ENCODE data around the gene SERTAD3. TPM values are rescaled to one million over a fixed set of nuclear protein-coding genes. Genes with fewer than 3 reads are reported as not detected.

SERTAD3 gene
- polyA plus RNA-seq, 1 donor (not counting 4 experiments of a cell fraction or from before 2014, with no cell fraction given): 11.8 TPM

- dilution Hi-C loops (cut with MboI; ENCODE audit: extremely low pct_ligation_motif_present, low sequenced_read_pairs): no loop called here
- H3K36me3 ChIP-seq (ENCODE audit: control insufficient read depth in 2 of 2, extremely low read depth in 1 of 2, insufficient read depth in 2 of 2, low read length in 2 of 2): no peaks in the 10 kb centered on the region
- H3K4me3 ChIP-seq (ENCODE audit: control insufficient read depth in 2 of 3, extremely low read depth in 1 of 3, insufficient read depth in 2 of 3, low read depth in 1 of 3, low read length in 3 of 3): no peak overlapping the region
- no peak overlapping the region for H3K27ac ChIP-seq (ENCODE audit: control insufficient read depth, insufficient read depth, low read length)
- H3K4me1 ChIP-seq (ENCODE audit: control insufficient read depth, extremely low read depth, insufficient read depth, low read length): no peaks in the 10 kb centered on the region
- no peak for DNase-seq (ENCODE audit: low read depth, low spot score)
- no peak overlapping the region for H2AFZ ChIP-seq (ENCODE audit: control insufficient read depth, low read length)
- FAIRE-seq: no peak
- H3K4me2 ChIP-seq (ENCODE audit: control insufficient read depth, extremely low read depth, insufficient read depth, low read depth, low read length): no peak overlapping the region
- H3K27me3 ChIP-seq (ENCODE audit: control insufficient read depth, extremely low read depth, insufficient read depth, low read length): no peaks in the 10 kb centered on the region
- no peaks in the 10 kb centered on the region for H3K9me1 ChIP-seq (ENCODE audit: control insufficient read depth, extremely low read depth, insufficient read depth, low read length)
- TF ChIP-seq CTCF (optimal IDR thresholded peaks at IDR 0.05 in 1 of 3, IDR thresholded peaks at IDR 0.05 in 1 of 3, conservative IDR thresholded peaks at IDR 0.05 in 1 of 3; ENCODE audit: extremely low read depth in 1 of 3, insufficient read depth in 2 of 3, low read length in 3 of 3): no peak
- no peak for TF ChIP-seq EZH2 (IDR thresholded peaks at IDR 0.05; ENCODE audit: low read length)
- no peaks in the 10 kb centered on the region for H3K79me2 ChIP-seq (ENCODE audit: control insufficient read depth, insufficient read depth, low read length)
- H4K20me1 ChIP-seq (ENCODE audit: control insufficient read depth, extremely low read depth, insufficient read depth, low read length): no peaks in the 10 kb centered on the region
- no peak overlapping the region for H3K9ac ChIP-seq (ENCODE audit: control insufficient read depth, extremely low read depth, insufficient read depth, low read length)
- no peaks in the 10 kb centered on the region for H3K9me3 ChIP-seq (ENCODE audit: control insufficient read depth, low read depth, low read length)
These were observed 28.4 kb upstream of the SERTAD3 start for GRCh38 chr19:40472516-40472915.

- Histone ChIP-seq H3K36me3 (ENCODE audit: control insufficient read depth in 2 of 2, extremely low read depth in 1 of 2, insufficient read depth in 2 of 2, low read length in 2 of 2) (no peaks in the 10 kb centered on the region), H4K20me1 (ENCODE audit: control insufficient read depth, extremely low read depth, insufficient read depth, low read length) (no peaks in the 10 kb centered on the region), H3K27ac (ENCODE audit: control insufficient read depth, insufficient read depth, low read length) (no peak overlapping the region), H3K9me1 (ENCODE audit: control insufficient read depth, extremely low read depth, insufficient read depth, low read length) (no peaks in the 10 kb centered on the region), H3K4me3 (ENCODE audit: control insufficient read depth in 2 of 3, extremely low read depth in 1 of 3, insufficient read depth in 2 of 3, low read depth in 1 of 3, low read length in 3 of 3) (no peak overlapping the region), H2AFZ (ENCODE audit: control insufficient read depth, low read length) (no peak overlapping the region), H3K79me2 (ENCODE audit: control insufficient read depth, insufficient read depth, low read length) (no peaks in the 10 kb centered on the region), H3K4me1 (ENCODE audit: control insufficient read depth, extremely low read depth, insufficient read depth, low read length) (peaks cover 7% of the 10 kb centered on the region), H3K4me2 (ENCODE audit: control insufficient read depth, extremely low read depth, insufficient read depth, low read depth, low read length) (no peak overlapping the region), H3K27me3 (ENCODE audit: control insufficient read depth, extremely low read depth, insufficient read depth, low read length) (peaks cover 7% of the 10 kb centered on the region), H3K9ac (ENCODE audit: control insufficient read depth, extremely low read depth, insufficient read depth, low read length) (no peak overlapping the region), H3K9me3 (ENCODE audit: control insufficient read depth, low read depth, low read length) (no peaks in the 10 kb centered on the region)
- dilution Hi-C loops (cut with MboI; ENCODE audit: extremely low pct_ligation_motif_present, low sequenced_read_pairs): no loop called here
- no peak for TF ChIP-seq CTCF (optimal IDR thresholded peaks at IDR 0.05 in 1 of 3, IDR thresholded peaks at IDR 0.05 in 1 of 3, conservative IDR thresholded peaks at IDR 0.05 in 1 of 3; ENCODE audit: extremely low read depth in 1 of 3, insufficient read depth in 2 of 3, low read length in 3 of 3)
- TF ChIP-seq EZH2 (IDR thresholded peaks at IDR 0.05; ENCODE audit: low read length): no peak
- FAIRE-seq: no peak
- DNase-seq (ENCODE audit: low read depth, low spot score): no peak
These were observed 27.0 kb upstream of the SERTAD3 start for GRCh38 chr19:40471111-40471510.
